Epithelial cell of proximal tubule (primary cell): ENCODE results near the gene APLNR. TPM values are rescaled to one million over a fixed set of nuclear protein-coding genes. Genes with fewer than 3 reads are reported as not detected.

Source experiments
- DNase-seq: peaks from one replicate; pipeline ENCODE4 v3.0.0-alpha.2; 2011; ENCODE audit warnings: low read depth
- H3K4me3 ChIP-seq: 2 replicates; pipeline ENCODE4 v1.5.1; 2011; ENCODE audit warnings: low read depth, mild to moderate bottlenecking, low read length
- total RNA-seq: library from RNA; depleted of rRNA; stranded (reverse); fragments of >200 nt; gene quantifications from 2 replicates; pipeline ENCODE4 v1.2.3, GENCODE V29; 2015
- TF ChIP-seq, protein P1 (sequence below): conservative IDR thresholded peaks from 2 replicates; pipeline ENCODE4 v1.5.1; 2012; ENCODE audit warnings: low read depth, mild to moderate bottlenecking, low read length

The APLNR gene
- total RNA-seq, 1 donor from 2014 or later = not detected

DNA sequence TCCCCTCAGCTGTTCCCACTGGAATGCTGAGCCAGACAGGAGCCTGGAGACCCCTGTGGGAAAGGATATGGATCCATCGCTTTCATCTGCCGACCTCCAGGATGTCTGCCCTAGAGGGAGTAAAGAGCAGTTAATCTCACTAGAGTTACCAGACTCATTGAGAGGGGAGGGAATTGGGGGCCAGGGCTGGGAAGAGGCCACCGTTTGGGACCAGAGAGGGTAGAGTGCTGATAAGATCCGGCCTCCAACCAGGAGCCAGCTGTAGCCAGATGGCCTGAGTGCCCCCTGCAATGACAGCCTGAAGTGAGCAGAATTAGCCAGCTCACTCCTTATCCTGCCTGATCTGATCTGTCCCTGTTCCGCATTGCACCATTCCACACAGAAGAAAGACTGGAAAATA, 3.7 kb upstream of the APLNR start:
- TF ChIP-seq, protein P1, sequence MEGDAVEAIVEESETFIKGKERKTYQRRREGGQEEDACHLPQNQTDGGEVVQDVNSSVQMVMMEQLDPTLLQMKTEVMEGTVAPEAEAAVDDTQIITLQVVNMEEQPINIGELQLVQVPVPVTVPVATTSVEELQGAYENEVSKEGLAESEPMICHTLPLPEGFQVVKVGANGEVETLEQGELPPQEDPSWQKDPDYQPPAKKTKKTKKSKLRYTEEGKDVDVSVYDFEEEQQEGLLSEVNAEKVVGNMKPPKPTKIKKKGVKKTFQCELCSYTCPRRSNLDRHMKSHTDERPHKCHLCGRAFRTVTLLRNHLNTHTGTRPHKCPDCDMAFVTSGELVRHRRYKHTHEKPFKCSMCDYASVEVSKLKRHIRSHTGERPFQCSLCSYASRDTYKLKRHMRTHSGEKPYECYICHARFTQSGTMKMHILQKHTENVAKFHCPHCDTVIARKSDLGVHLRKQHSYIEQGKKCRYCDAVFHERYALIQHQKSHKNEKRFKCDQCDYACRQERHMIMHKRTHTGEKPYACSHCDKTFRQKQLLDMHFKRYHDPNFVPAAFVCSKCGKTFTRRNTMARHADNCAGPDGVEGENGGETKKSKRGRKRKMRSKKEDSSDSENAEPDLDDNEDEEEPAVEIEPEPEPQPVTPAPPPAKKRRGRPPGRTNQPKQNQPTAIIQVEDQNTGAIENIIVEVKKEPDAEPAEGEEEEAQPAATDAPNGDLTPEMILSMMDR = no peak
- H3K4me3 ChIP-seq = no peak overlapping the region
- no peak for DNase-seq

DNA sequence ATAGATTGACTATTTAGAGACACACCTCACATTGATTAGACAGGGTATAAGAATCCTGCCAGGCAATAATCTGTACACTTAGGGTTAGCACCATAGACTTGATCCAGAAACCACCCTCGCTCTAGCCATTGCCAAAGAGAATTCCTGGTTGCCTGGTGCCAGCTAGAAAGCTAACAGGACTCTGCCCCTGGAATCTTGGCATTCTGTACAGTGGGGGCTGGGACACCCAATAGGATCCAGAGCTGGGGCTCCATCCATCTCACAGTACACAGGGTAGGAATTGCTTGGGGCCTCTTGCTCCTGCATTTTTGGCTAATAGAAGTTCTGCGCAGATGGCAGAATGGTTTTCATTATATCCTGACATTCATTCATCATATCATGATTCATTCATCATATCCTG, 3.0 kb upstream of the APLNR start:
- H3K4me3 ChIP-seq = no peak overlapping the region
- TF ChIP-seq, protein P1 = no peak
- DNase-seq = no peak

- TF ChIP-seq, protein P1 = no peak
- no peak for DNase-seq
Observed at GRCh38 chr11:57239348-57239747, 2.3 kb upstream of the APLNR start.

DNA sequence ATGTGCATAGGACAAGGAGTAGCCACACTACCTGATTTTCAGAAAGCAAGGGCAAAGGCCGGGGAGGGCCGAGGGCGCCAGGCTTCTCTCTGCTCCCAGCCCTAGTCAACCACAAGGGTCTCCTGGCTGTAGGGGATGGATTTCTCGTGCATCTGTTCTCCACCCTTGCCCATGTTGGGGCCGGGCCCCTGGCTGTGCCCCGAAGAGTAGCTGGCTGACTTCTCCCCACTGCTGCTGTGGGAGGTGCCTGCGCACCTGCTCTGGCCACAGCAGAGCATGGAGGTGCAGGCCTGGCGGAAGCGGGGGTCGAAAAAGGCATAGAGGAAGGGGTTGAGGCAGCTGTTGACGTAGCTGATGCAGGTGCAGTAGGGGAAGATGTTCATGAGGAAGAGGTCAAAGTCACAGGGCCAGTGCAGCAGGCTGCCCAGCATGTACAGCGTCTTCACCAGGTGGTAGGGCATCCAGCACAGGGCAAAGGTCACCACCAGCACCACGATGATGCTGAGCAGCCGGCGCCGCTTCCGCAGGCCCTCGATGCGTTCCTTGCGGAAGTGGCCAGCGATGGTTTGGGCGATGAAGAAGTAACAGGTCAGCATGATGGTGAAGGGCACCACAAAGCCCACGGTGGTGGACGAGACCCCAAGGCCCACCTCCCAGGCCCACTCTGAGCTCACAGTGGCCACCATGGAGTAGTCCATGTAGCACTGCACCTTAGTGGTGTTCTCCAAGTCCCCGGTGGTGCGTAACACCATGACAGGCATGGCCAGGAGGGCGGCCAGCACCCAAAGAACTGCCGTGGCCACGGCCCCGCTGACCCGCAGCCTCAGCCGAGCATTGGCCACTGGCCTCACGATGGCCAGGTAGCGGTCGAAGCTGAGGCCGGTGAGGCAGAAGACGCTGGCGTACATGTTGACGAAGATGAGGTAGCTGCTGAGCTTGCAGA, 1.0 kb downstream of the APLNR start:
- TF ChIP-seq, protein P1 = no peak
- no peak for DNase-seq
- H3K4me3 ChIP-seq = no peak overlapping the region

More at GRCh38 chr11:57239348-57239747, 2.3 kb upstream of the APLNR start:
- H3K4me3 ChIP-seq = no peak overlapping the region

DNA sequence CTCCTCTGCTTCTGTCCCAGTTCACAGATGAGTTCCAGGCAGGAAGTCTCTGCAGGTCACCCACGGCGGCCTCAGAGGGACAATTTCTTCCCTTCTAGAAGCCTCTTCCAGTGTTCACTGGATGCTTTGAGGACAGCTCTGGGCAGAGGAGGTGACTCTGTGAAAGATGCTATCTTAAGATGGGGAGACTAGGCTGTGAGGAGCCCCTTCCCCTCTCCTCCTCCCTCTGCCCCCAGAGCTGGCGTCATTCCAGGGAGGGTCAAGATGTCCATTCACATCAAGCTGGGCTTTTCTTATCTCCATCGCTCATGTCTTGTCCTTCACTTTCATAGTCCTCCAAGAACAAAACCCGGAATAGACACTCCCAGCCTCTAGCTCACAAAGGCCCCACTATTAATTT, 3.3 kb downstream of the APLNR start:
- TF ChIP-seq, protein P1 = no peak
- DNase-seq = no peak
- H3K4me3 ChIP-seq = no peak overlapping the region

GRCh38 chr11:57231539-57232253, 5.4 kb downstream of the APLNR start:
- no peak for DNase-seq
- no peak overlapping the region for H3K4me3 ChIP-seq
- TF ChIP-seq, protein P1 = no peak
